SU-DHL-6 (cell line): ENCODE measurements around the gene THNSL1.

Experiments
- H2AFZ ChIP-seq: fragments of 200-600 bp; sonication (generic); 2 replicates; pipeline ENCODE4 v1.6.1; 2014; ENCODE audit warnings: low read depth, mild to moderate bottlenecking, moderate library complexity, mixed read lengths, antibody characterized with exemption, low read length; ENCODE audit not compliant: severe bottlenecking
- H3F3A ChIP-seq: fragments of 200-600 bp; shearing (Covaris generic); 2 replicates; pipeline ENCODE4 v1.6.0; 2016; ENCODE audit warnings: antibody characterized with exemption, mild to moderate bottlenecking; ENCODE audit not compliant: insufficient read depth
- H3K27ac ChIP-seq: fragments of 200-600 bp; sonication (generic); 2 replicates; pipeline ENCODE4 v1.5.1; 2016; ENCODE audit warnings: low read depth, mild to moderate bottlenecking, low read length, moderate library complexity, mixed read lengths
- H3K27me3 ChIP-seq: fragments of 200-600 bp; sonication (generic), shearing (Covaris generic); 2 replicates; pipeline ENCODE4 v1.6.0; 2014; ENCODE audit warnings: mild to moderate bottlenecking, low read length
- H3K36me3 ChIP-seq: fragments of 200-600 bp; sonication (generic); 2 replicates; pipeline ENCODE4 v1.6.1; 2014; ENCODE audit warnings: mild to moderate bottlenecking, low read length, mixed read lengths
- H3K4me2 ChIP-seq: fragments of 300-600, 200-600 bp; shearing (Covaris generic), sonication (generic); 2 replicates; pipeline ENCODE4 v1.6.0; 2014; ENCODE audit warnings: low read length, low read depth, mild to moderate bottlenecking; ENCODE audit not compliant: poor library complexity, severe bottlenecking
- H3K4me3 ChIP-seq: fragments of 200-600 bp; sonication (generic); 2 replicates; pipeline ENCODE4 v1.5.1; 2014; ENCODE audit warnings: antibody characterized with exemption, low read length, mild to moderate bottlenecking, mixed read lengths; ENCODE audit not compliant: insufficient read depth, poor library complexity, severe bottlenecking
- H3K79me2 ChIP-seq: fragments of 200-600 bp; sonication (generic); 2 replicates; pipeline ENCODE4 v1.6.1; 2014; ENCODE audit warnings: mild to moderate bottlenecking, low read length, moderate library complexity; ENCODE audit not compliant: insufficient read depth
- H3K9ac ChIP-seq: fragments of 200-600 bp; sonication (generic); 2 replicates; pipeline ENCODE4 v1.7.0; 2014; ENCODE audit warnings: mild to moderate bottlenecking, low read length
- H3K9me2 ChIP-seq: fragments of 200-600 bp; sonication (generic); replicated peaks from 2 replicates; pipeline ENCODE4 v1.6.1; 2014; ENCODE audit warnings: low read length; ENCODE audit not compliant: insufficient read depth
- H3K9me3 ChIP-seq: fragments of 200-600 bp; sonication (generic); 2 replicates; pipeline ENCODE4 v1.6.1; 2014; ENCODE audit warnings: low read length, mixed read lengths; ENCODE audit not compliant: insufficient read depth
- H4K20me1 ChIP-seq: fragments of 200-600 bp; sonication (generic); 2 replicates; pipeline ENCODE4 v1.6.1; 2014; ENCODE audit warnings: low read depth, mild to moderate bottlenecking, antibody characterized with exemption, low read length, moderate library complexity, mixed read lengths
- EZH2phosphoT487 ChIP-seq: fragments of 200-600 bp; sonication (generic), shearing (Covaris generic); conservative IDR thresholded peaks from 2 replicates; pipeline ENCODE4 v1.6.1; 2018; ENCODE audit warnings: mild to moderate bottlenecking, antibody characterized with exemption, low read length, moderate library complexity, mixed read lengths
- TF ChIP-seq, protein P1 (sequence below): fragments of 200-600 bp; sonication (generic); IDR thresholded peaks from one replicate; pipeline ENCODE4 v1.5.1; 2017; ENCODE audit warnings: antibody characterized with exemption, mild to moderate bottlenecking, low read length, moderate library complexity; ENCODE audit not compliant: insufficient read depth, poor library complexity, severe bottlenecking

Gene THNSL1

DNA sequence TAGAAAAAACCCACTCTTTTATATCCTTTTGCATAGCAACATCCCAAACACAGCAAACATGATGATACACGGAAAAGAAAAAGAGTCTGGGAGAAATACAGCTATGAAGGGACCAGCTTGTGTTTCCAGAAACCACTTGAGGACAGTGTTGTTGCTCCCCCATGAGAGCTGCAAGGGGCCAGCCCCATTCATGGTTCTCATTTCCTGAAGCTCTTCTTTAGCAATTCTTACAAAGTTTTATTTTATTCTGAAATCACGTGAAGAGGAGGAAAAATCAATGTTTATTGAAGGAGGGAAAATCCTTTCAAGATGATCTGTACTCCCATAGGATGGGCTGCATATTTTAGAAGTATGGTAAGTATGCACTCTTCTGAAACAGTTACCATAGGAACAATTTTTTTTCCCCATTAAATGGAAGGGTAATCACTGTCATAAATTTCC, 46.6 kb upstream of the THNSL1 start:
- Histone ChIP-seq H3F3A (no peaks in the 10 kb centered on the region), H3K4me3 (no peak overlapping the region), H3K9me2 (no peaks in the 10 kb centered on the region), H3K9me3 (no peaks in the 10 kb centered on the region), H3K79me2 (no peaks in the 10 kb centered on the region), H3K9ac (no peak overlapping the region), H3K36me3 (no peaks in the 10 kb centered on the region), H3K27me3 (no peaks in the 10 kb centered on the region), H2AFZ (no peak overlapping the region), H4K20me1 (no peaks in the 10 kb centered on the region), H3K4me2 (no peak overlapping the region), H3K27ac (no peak overlapping the region)
- no peak for TF ChIP-seq EZH2phosphoT487
- TF ChIP-seq, protein P1, sequence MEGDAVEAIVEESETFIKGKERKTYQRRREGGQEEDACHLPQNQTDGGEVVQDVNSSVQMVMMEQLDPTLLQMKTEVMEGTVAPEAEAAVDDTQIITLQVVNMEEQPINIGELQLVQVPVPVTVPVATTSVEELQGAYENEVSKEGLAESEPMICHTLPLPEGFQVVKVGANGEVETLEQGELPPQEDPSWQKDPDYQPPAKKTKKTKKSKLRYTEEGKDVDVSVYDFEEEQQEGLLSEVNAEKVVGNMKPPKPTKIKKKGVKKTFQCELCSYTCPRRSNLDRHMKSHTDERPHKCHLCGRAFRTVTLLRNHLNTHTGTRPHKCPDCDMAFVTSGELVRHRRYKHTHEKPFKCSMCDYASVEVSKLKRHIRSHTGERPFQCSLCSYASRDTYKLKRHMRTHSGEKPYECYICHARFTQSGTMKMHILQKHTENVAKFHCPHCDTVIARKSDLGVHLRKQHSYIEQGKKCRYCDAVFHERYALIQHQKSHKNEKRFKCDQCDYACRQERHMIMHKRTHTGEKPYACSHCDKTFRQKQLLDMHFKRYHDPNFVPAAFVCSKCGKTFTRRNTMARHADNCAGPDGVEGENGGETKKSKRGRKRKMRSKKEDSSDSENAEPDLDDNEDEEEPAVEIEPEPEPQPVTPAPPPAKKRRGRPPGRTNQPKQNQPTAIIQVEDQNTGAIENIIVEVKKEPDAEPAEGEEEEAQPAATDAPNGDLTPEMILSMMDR: no peak

DNA sequence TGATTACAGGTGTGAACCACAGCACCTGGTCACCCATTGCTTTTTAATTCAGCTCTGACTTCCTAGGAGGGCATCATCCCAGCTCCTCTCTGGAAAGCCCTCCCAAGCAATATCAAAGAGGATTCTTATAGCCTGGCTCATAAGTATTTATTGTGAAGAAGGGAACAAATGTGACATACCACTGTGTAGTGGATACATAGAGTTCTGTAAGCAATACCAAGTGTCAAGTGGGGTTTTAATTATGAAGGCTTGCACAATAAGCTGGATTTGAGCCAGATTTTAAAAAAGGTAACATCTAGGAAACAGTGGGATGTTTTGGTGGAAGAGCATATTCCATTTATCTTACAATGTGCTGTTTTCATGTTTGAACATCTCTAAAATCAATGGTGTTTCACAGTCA, 45.0 kb upstream of the THNSL1 start:
- H2AFZ ChIP-seq: no peak overlapping the region
- no peaks in the 10 kb centered on the region for H3K27me3 ChIP-seq
- no peaks in the 10 kb centered on the region for H3F3A ChIP-seq
- H3K27ac ChIP-seq: no peak overlapping the region
- no peaks in the 10 kb centered on the region for H3K79me2 ChIP-seq
- H3K9me2 ChIP-seq: no peaks in the 10 kb centered on the region
- H3K9me3 ChIP-seq: no peaks in the 10 kb centered on the region
- TF ChIP-seq, protein P1: no peak
- no peak for TF ChIP-seq EZH2phosphoT487
- H4K20me1 ChIP-seq: no peaks in the 10 kb centered on the region
- H3K4me2 ChIP-seq: no peak overlapping the region
- H3K36me3 ChIP-seq: no peaks in the 10 kb centered on the region
- H3K4me3 ChIP-seq: no peak overlapping the region
- H3K9ac ChIP-seq: no peak overlapping the region

DNA sequence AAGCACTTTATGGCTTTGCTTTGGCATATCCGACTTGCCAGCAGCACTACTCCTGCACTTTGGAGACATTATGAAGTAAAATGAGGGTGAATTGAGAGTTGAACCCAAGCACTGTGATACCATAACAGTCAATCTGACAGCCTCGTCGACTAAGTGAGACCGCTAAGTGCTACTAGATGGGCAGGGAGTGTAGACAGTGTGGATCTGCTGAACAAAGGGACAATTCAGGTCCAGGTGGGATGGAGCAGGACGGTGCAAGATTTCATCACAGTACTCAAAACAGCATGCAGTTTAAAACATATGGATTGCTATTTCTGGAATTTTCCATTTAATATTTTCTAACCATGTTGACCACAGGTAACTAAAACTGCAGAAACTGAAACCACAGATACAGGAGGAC, 43.2 kb upstream of the THNSL1 start:
- no peak overlapping the region for H3K9ac ChIP-seq
- no peak overlapping the region for H2AFZ ChIP-seq
- H4K20me1 ChIP-seq: no peaks in the 10 kb centered on the region
- H3K9me2 ChIP-seq: no peaks in the 10 kb centered on the region
- H3K79me2 ChIP-seq: no peaks in the 10 kb centered on the region
- H3K4me3 ChIP-seq: no peak overlapping the region
- no peaks in the 10 kb centered on the region for H3K9me3 ChIP-seq
- H3K27me3 ChIP-seq: no peaks in the 10 kb centered on the region
- H3K36me3 ChIP-seq: no peaks in the 10 kb centered on the region
- no peak overlapping the region for H3K4me2 ChIP-seq
- H3K27ac ChIP-seq: no peak overlapping the region
- H3F3A ChIP-seq: no peaks in the 10 kb centered on the region
- TF ChIP-seq, protein P1: no peak
- no peak for TF ChIP-seq EZH2phosphoT487

DNA sequence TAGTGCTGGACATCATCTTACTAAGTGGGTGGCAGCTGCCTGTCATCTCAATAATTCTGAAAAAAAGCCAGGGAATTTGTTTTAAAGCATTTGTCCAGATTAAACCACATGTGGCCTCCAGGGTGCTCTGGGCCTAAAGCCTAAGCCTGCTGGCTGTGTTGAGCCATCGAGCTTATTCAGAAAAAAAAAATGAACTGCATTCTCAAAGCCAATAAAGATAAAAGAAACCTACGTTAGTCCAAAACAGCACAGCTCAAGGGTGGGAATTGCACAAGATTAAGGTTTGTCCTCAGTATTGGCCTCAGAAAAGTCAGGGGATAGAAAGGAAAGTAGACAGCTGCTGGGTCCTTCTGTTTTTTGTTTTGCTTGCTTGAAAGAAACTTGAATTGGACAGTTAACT, 41.4 kb upstream of the THNSL1 start:
- H3K27me3 ChIP-seq: no peaks in the 10 kb centered on the region
- H3F3A ChIP-seq: no peaks in the 10 kb centered on the region
- no peak overlapping the region for H2AFZ ChIP-seq
- H3K36me3 ChIP-seq: no peaks in the 10 kb centered on the region
- no peaks in the 10 kb centered on the region for H4K20me1 ChIP-seq
- H3K9me2 ChIP-seq: no peaks in the 10 kb centered on the region
- TF ChIP-seq, protein P1: no peak
- TF ChIP-seq EZH2phosphoT487: no peak
- no peak overlapping the region for H3K27ac ChIP-seq
- H3K4me3 ChIP-seq: no peak overlapping the region
- H3K9me3 ChIP-seq: no peaks in the 10 kb centered on the region
- no peak overlapping the region for H3K9ac ChIP-seq
- H3K4me2 ChIP-seq: no peak overlapping the region
- no peaks in the 10 kb centered on the region for H3K79me2 ChIP-seq
